IPS-18a (cell line): ENCODE measurements around the gene AZU1.
"Not testable (repeated sequence)": the region's sequence is repeated elsewhere in the genome, so short reads cannot be mapped to it uniquely, and the experiment has no call there.

Experiments used
- H3K27ac ChIP-seq: one replicate; pipeline ENCODE4 v1.5.1; 2013; ENCODE audit warnings: low read length
- H3K27me3 ChIP-seq: one replicate; pipeline ENCODE4 v1.6.1; 2013; ENCODE audit warnings: mild to moderate bottlenecking, low read length; ENCODE audit not compliant: control insufficient read depth, insufficient read depth
- H3K36me3 ChIP-seq: one replicate; pipeline ENCODE4 v1.6.1; 2013; ENCODE audit warnings: low read depth, low read length; ENCODE audit not compliant: control insufficient read depth
- H3K4me1 ChIP-seq: one replicate; pipeline ENCODE4 v1.6.1; 2013; ENCODE audit warnings: low read depth, low read length; ENCODE audit not compliant: control insufficient read depth
- H3K4me3 ChIP-seq: one replicate; pipeline ENCODE4 v1.5.1; 2013; ENCODE audit warnings: low read length
- H3K9ac ChIP-seq: one replicate; pipeline ENCODE4 v1.6.1; 2013; ENCODE audit warnings: mild to moderate bottlenecking, low read length, moderate library complexity
- H3K9me3 ChIP-seq: one replicate; pipeline ENCODE4 v1.6.1; 2013; ENCODE audit warnings: low read depth, low read length; ENCODE audit not compliant: control insufficient read depth

AZU1 gene

GRCh38 chr19:876089-876488 lies 48.5 kb downstream of the AZU1 start:
- Histone ChIP-seq H3K4me3 (no peak overlapping the region), H3K27ac (no peak overlapping the region), H3K4me1 (no peaks in the 10 kb centered on the region), H3K9ac (no peak overlapping the region), H3K9me3 (no peaks in the 10 kb centered on the region), H3K36me3 (peaks cover 10% of the 10 kb centered on the region), H3K27me3 (no peaks in the 10 kb centered on the region)

GRCh38 chr19:876780-877314 lies 49.2 kb downstream of the AZU1 start:
- H3K36me3 ChIP-seq, result peaks cover 15% of the 10 kb centered on the region
- no peak overlapping the region for H3K9ac ChIP-seq
- no peak overlapping the region for H3K27ac ChIP-seq
- no peaks in the 10 kb centered on the region for H3K9me3 ChIP-seq
- no peak overlapping the region for H3K4me3 ChIP-seq
- no peaks in the 10 kb centered on the region for H3K4me1 ChIP-seq
- H3K27me3 ChIP-seq, result no peaks in the 10 kb centered on the region

GRCh38 chr19:877992-878660 lies 50.5 kb downstream of the AZU1 start:
- not testable (repeated sequence) for H3K4me3 ChIP-seq

GRCh38 chr19:878751-879561 lies 51.3 kb downstream of the AZU1 start:
- H3K9me3 ChIP-seq, H3K9ac ChIP-seq, H3K27ac ChIP-seq, H3K4me1 ChIP-seq, H3K4me3 ChIP-seq, H3K27me3 ChIP-seq: not testable (repeated sequence)
- H3K36me3 ChIP-seq, result peaks cover 17% of the 10 kb centered on the region

More at GRCh38 chr19:877992-878660, 50.5 kb downstream of the AZU1 start:
- not testable (repeated sequence) for H3K27ac ChIP-seq, H3K4me1 ChIP-seq, H3K9me3 ChIP-seq, H3K27me3 ChIP-seq, H3K9ac ChIP-seq
- H3K36me3 ChIP-seq, result peaks cover 17% of the 10 kb centered on the region

- H3K27ac ChIP-seq, result no peak overlapping the region
- H3K4me1 ChIP-seq, result no peaks in the 10 kb centered on the region
- no peaks in the 10 kb centered on the region for H3K9me3 ChIP-seq
- H3K27me3 ChIP-seq, result no peaks in the 10 kb centered on the region
- H3K9ac ChIP-seq, result no peak overlapping the region
- no peak overlapping the region for H3K4me3 ChIP-seq
- peaks cover 17% of the 10 kb centered on the region for H3K36me3 ChIP-seq
Measured at GRCh38 chr19:879711-880438, 52.2 kb downstream of the AZU1 start.
